Fibroblast of mammary gland (primary cell): ENCODE measurements around the gene PRR16.
A peak's percentile ranks its signal among the peaks of the same experiment; 100 is the strongest.

Source experiments
- DNase-seq: peaks from one replicate; pipeline ENCODE4 v3.0.0-alpha.2; 2010; ENCODE audit warnings: low read depth
- H3K4me3 ChIP-seq: 2 replicates; pipeline ENCODE4 v1.5.1; 2011; ENCODE audit warnings: low read depth, mild to moderate bottlenecking, low read length, moderate library complexity; ENCODE audit not compliant: control insufficient read depth
- TF ChIP-seq, protein P1 (sequence below): conservative IDR thresholded peaks from 2 replicates; pipeline ENCODE4 v1.5.1; 2011; ENCODE audit warnings: low read depth, low read length, inconsistent platforms; ENCODE audit not compliant: control insufficient read depth, insufficient read depth

PRR16 gene

DNA sequence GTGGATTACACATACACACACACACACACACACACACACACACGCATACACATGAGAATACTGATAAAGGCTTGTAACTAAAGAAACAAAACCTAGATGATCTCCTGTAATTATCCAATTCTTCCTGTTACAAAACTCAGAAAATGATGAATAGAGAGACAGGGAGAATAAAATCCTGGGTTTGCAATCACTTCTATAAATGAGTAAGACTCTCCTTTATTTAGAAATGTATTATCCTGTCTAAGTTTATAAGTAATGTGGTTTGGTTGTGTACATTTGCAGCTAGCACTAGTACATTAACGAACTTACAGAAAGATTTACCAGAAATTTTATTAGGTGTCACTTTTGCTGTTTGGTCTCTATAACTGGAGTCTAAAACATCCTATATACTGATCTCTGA, 2.8 kb upstream of the PRR16 start:
- no peak overlapping the region for H3K4me3 ChIP-seq
- no peak for DNase-seq
- TF ChIP-seq, protein P1, sequence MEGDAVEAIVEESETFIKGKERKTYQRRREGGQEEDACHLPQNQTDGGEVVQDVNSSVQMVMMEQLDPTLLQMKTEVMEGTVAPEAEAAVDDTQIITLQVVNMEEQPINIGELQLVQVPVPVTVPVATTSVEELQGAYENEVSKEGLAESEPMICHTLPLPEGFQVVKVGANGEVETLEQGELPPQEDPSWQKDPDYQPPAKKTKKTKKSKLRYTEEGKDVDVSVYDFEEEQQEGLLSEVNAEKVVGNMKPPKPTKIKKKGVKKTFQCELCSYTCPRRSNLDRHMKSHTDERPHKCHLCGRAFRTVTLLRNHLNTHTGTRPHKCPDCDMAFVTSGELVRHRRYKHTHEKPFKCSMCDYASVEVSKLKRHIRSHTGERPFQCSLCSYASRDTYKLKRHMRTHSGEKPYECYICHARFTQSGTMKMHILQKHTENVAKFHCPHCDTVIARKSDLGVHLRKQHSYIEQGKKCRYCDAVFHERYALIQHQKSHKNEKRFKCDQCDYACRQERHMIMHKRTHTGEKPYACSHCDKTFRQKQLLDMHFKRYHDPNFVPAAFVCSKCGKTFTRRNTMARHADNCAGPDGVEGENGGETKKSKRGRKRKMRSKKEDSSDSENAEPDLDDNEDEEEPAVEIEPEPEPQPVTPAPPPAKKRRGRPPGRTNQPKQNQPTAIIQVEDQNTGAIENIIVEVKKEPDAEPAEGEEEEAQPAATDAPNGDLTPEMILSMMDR, result no peak

DNA sequence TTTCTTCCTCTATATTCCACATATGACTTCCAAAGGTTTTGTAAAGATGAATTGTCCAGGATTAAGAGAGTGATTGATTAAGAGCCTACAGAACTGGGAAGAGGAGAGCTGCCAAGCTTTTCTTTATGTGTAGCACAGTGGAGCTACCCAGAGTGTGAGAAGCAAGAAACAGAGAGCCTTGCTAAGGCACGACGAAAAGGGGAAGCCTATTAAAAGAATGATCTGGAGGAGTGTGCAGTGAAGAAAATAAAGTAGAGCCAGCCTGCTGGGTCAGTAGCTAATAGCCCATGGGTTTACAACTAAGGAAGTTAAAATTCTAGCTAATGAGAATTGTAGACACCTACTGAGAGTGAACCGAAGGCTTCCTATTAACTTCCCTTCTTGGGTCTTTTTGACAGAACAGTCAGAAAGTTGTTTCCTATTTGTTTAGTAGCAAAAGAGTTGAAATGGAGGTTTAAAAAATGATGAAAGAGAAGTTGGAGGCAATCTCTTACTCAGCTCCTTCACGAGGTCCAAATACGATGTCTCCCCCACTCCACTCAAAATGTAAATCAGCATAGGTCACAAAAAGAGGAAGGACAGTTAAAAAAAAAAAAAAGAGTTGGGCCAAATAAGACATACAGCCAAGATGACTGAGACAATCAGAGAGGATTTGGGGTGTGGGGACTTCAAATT, 957 bp upstream of the PRR16 start:
- no peak overlapping the region for H3K4me3 ChIP-seq
- no peak for DNase-seq
- TF ChIP-seq, protein P1, result no peak

DNA sequence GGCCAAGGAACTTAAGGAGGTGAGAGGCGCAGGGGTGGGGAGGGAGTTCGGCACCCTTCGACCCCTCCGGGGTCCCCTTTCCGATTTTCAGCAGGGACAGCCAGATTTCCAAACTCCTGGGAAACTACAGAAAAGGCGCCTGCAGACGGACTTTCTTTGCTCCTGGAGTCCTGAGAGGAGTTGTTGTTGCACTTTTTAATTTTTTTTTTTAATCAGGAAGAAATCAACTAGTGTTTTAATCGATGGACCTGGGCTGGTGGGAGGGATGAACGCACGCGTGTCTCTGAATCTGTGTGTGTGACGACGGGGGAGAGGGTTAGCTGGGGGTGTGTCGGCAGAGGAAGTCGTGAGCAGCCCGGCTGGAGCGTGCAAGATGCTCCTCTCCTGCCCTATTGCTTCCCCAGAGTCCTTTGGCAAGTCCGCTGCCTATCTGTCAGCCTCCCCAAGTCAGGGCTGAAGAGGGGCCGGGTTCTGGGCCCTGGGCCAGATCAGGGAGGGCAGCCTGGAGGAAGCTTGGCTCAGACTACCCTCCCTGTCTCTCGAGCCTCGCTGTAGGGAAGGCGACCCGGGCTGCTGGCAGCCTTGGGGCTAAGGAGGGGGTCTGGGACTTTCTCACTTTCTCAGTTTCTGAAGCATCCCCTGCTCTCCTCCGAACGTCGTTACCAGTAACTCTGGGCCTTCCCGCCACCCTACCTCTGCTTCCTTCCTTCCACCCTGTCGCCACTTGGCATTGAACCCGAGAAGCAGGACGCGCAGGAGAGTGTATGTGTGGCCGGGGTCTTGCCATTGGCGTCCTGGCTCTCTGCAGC, 731 bp downstream of the PRR16 start:
- peak; percentile 77 for DNase-seq
- H3K4me3 ChIP-seq, result peak overlapping the region; percentile 89
- TF ChIP-seq, protein P1, result no peak

DNA sequence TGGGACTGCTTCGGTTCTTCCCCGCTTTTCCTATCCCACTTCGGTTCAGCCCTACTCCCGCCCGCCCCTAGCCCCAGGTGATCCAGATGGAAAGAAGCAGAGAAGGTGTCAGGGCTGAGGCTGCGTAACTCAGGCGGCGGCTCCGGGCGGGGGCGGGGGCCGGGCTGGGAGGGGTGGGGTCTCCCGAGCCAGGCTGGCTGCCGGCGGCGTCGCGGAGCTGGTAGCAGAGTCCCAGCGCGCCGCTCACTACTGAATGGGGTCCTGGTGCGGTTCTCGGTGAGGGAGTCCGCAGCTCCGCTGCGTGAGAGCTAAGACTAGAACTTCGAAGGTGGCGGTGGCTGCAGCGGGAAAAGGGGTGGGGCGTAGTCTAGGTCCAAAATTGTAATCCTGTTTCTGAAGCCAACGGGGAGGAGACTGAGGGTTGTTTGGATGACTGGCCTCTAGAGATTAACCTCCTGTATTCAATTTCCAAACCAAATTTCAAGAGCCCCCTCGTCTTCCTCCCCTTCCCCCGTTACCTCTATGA, 1.4 kb downstream of the PRR16 start:
- peak; percentile 74 for DNase-seq
- H3K4me3 ChIP-seq, result peak overlapping the region; percentile 89
- TF ChIP-seq, protein P1, result no peak

DNA sequence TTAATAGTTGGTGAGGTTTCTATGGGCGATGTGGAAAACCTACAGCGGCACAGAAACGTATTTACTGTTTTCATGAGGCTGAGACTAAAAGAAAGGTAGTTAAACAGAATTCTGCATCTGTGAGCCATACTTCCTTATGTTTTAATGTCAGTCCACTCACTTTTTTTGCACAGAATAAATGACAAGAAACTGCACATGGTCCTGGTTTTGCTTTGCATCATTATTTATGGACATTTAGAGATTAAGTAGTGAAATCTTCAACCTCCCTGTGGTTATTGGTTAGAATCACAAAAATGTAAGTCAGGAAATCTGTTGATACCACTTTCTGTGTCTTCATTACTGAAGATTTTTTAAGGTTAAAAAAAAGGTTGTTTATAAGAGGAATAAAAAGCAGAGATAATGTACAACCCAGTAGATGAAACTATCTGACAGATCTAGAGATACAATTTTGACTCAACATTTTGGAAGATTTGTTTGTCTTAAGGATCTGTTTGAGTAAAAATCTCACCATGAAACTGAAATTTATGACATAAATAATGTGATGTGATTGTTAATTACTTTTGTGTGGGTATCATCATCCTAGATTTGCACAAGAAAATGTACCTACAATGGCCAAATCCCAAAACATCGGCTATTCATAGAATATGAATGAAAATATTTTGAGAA, 2.4 kb downstream of the PRR16 start:
- TF ChIP-seq, protein P1, result no peak
- H3K4me3 ChIP-seq, result peak overlapping the region; percentile 89
- no peak for DNase-seq

DNA sequence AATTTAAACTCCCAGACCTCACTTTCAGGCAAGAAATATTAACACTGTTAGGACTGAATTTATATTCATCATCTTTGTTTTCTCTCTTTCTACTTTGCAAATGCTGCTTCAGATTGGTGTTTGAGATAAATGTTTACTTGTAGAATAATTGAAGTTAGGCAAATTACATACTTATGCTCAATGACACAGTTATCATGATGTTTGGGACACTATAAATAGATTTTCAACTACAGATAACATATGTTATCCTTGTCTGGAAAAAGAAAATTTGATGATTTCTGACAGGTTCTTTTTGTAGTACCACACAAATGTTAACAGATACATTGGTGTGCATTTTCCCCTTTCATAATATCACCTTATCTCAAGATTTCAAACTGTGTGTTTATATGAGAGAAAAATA, 7.9 kb downstream of the PRR16 start:
- TF ChIP-seq, protein P1, result no peak
- H3K4me3 ChIP-seq, result no peak overlapping the region
- DNase-seq, result no peak
